ENCODE results near the gene CTNNA3.

The CTNNA3 gene

GRCh38 chr10:66183028-66183427 is 1513.0 kb downstream of the CTNNA3 start:
- H3K4me3 ChIP-seq (ENCODE audit: low read depth in 1 of 2, low read length in 1 of 2): no peak overlapping the region
- no peaks in the 10 kb centered on the region for H3K4me1 ChIP-seq (ENCODE audit: control insufficient read depth in 1 of 2, insufficient read depth in 1 of 2, low read depth in 1 of 2, low read length in 1 of 2)
- TF ChIP-seq, protein P1, sequence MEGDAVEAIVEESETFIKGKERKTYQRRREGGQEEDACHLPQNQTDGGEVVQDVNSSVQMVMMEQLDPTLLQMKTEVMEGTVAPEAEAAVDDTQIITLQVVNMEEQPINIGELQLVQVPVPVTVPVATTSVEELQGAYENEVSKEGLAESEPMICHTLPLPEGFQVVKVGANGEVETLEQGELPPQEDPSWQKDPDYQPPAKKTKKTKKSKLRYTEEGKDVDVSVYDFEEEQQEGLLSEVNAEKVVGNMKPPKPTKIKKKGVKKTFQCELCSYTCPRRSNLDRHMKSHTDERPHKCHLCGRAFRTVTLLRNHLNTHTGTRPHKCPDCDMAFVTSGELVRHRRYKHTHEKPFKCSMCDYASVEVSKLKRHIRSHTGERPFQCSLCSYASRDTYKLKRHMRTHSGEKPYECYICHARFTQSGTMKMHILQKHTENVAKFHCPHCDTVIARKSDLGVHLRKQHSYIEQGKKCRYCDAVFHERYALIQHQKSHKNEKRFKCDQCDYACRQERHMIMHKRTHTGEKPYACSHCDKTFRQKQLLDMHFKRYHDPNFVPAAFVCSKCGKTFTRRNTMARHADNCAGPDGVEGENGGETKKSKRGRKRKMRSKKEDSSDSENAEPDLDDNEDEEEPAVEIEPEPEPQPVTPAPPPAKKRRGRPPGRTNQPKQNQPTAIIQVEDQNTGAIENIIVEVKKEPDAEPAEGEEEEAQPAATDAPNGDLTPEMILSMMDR (IDR thresholded peaks at IDR 0.05): no peak
- H3K9me3 ChIP-seq: no peaks in the 10 kb centered on the region
- no peaks in the 10 kb centered on the region for H3K36me3 ChIP-seq
- H3K27ac ChIP-seq: no peak overlapping the region
- H3K27me3 ChIP-seq: no peaks in the 10 kb centered on the region

- Histone ChIP-seq H3K27ac (no peak overlapping the region), H3K9me3 (no peaks in the 10 kb centered on the region), H3K4me3 (ENCODE audit: low read depth in 1 of 2, low read length in 1 of 2) (no peak overlapping the region), H3K36me3 (no peaks in the 10 kb centered on the region), H3K4me1 (ENCODE audit: control insufficient read depth in 1 of 2, insufficient read depth in 1 of 2, low read depth in 1 of 2, low read length in 1 of 2) (no peaks in the 10 kb centered on the region), H3K27me3 (no peaks in the 10 kb centered on the region)
- TF ChIP-seq, protein P1 (IDR thresholded peaks at IDR 0.05): no peak
These were observed 1515.2 kb downstream of the CTNNA3 start for GRCh38 chr10:66180581-66181318.

GRCh38 chr10:66180021-66180420 is 1516.0 kb downstream of the CTNNA3 start:
- H3K27ac ChIP-seq: no peak overlapping the region
- TF ChIP-seq, protein P1 (IDR thresholded peaks at IDR 0.05): no peak
- H3K9me3 ChIP-seq: no peaks in the 10 kb centered on the region
- H3K4me1 ChIP-seq (ENCODE audit: control insufficient read depth in 1 of 2, insufficient read depth in 1 of 2, low read depth in 1 of 2, low read length in 1 of 2): no peaks in the 10 kb centered on the region
- H3K27me3 ChIP-seq: no peaks in the 10 kb centered on the region
- no peak overlapping the region for H3K4me3 ChIP-seq (ENCODE audit: low read depth in 1 of 2, low read length in 1 of 2)
- no peaks in the 10 kb centered on the region for H3K36me3 ChIP-seq

DNA sequence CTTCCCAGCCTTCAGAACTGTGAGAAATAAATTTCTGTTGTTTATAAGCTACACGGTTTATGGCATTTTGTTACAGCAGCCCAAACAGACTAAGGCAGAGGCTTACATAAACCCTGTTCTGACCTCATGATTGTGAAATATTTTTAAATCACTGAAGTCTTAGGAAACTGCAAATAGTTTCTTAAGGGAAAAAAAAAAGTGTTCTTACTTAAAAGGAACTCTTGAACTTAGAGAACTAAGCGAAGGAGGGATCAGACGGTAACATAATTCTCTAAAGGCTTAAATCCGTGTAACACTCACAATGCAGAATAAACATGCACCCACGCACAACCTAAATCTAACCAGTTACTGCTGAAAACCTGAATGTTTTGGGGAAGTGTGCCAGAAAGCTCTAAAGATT is 1519.2 kb downstream of the CTNNA3 start:
- Histone ChIP-seq H3K9me3 (no peaks in the 10 kb centered on the region), H3K4me3 (ENCODE audit: low read depth in 1 of 2, low read length in 1 of 2) (no peak overlapping the region), H3K4me1 (ENCODE audit: control insufficient read depth in 1 of 2, insufficient read depth in 1 of 2, low read depth in 1 of 2, low read length in 1 of 2) (no peaks in the 10 kb centered on the region), H3K27me3 (no peaks in the 10 kb centered on the region), H3K27ac (no peak overlapping the region), H3K36me3 (no peaks in the 10 kb centered on the region)
- TF ChIP-seq, protein P1 (IDR thresholded peaks at IDR 0.05): no peak

DNA sequence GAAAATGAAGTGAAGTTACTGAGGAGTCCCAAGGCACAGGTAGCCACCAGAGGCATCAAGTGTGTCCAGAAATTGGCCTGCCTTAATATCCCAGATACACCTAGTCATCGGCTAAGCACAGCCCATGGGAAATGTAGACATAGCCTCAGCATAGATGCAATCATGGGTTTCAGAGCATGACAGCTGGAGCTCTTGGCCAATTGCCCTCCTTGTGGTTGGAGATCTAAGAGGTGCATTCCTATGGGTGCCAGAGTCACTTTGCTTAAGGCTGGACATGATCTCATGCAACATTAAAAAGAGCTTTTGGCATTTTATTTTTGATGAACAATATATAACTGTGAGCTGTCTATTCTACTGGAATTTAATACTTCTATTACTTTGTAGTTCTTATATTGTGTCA is 1528.2 kb downstream of the CTNNA3 start:
- TF ChIP-seq, protein P1 (IDR thresholded peaks at IDR 0.05): no peak
- H3K27me3 ChIP-seq: no peaks in the 10 kb centered on the region
- H3K4me1 ChIP-seq (ENCODE audit: control insufficient read depth in 1 of 2, insufficient read depth in 1 of 2, low read depth in 1 of 2, low read length in 1 of 2): no peaks in the 10 kb centered on the region
- H3K27ac ChIP-seq: no peak overlapping the region
- no peaks in the 10 kb centered on the region for H3K9me3 ChIP-seq
- H3K36me3 ChIP-seq: no peaks in the 10 kb centered on the region
- H3K4me3 ChIP-seq (ENCODE audit: low read depth in 1 of 2, low read length in 1 of 2): no peak overlapping the region
